Gastrocnemius medialis (tissue), 4 donors: ENCODE data around the gene RAPH1. TPM values are rescaled to one million over a fixed set of nuclear protein-coding genes. Genes with fewer than 3 reads are reported as not detected.
"Not testable (repeated sequence)": the region's sequence is repeated elsewhere in the genome, so short reads cannot be mapped to it uniquely, and the experiment has no call there.

Source experiments
- ATAC-seq, 2 donors: fragments of 150-250 bp; one replicate each; pipeline ENCODE4 v1.9.1; 2016
- DNase-seq, 2 donors: peaks; one replicate each; pipeline ENCODE4 v3.0.0-alpha.2; 2019
- H3K27ac ChIP-seq, 4 donors: fragments of 200-600 bp; sonication (generic); 1 replicate in 1 of 4; 2 replicates in 3 of 4; pipeline ENCODE4 v1.5.1; 2016 to 2018; ENCODE audit warnings: mild to moderate bottlenecking in 2 of 4, moderate library complexity in 1 of 4
- H3K27me3 ChIP-seq, 3 donors: fragments of 200-600 bp; sonication (generic) in 2 of 3; 1 replicate in 1 of 3; 2 replicates in 2 of 3; pipeline versions ENCODE4 v1.5.1 to v1.6.0; 2016 to 2019; ENCODE audit warnings: mild to moderate bottlenecking in 1 of 3, moderate library complexity in 1 of 3
- H3K36me3 ChIP-seq, 2 donors: fragments of 200-600 bp; sonication (generic) in 1 of 2; one replicate each; pipeline ENCODE4 v1.5.1; 2017 to 2018
- H3K4me1 ChIP-seq, 2 donors: fragments of 200-600 bp; sonication (generic) in 1 of 2; one replicate each; pipeline ENCODE4 v1.5.1; 2016 to 2017; ENCODE audit warnings: mild to moderate bottlenecking in 2 of 2
- H3K4me3 ChIP-seq, 4 donors: fragments of 200-600 bp; sonication (generic) in 3 of 4; 1 replicate in 1 of 4; 2 replicates in 3 of 4; pipeline ENCODE4 v1.5.1; 2016 to 2019; ENCODE audit warnings: mild to moderate bottlenecking in 2 of 4
- H3K9me3 ChIP-seq, 3 donors: fragments of 200-600 bp; sonication (generic) in 2 of 3; 1 replicate in 1 of 3; 2 replicates in 2 of 3; pipeline ENCODE4 v1.5.1; 2016 to 2019
- POLR2A ChIP-seq, 2 donors: fragments of 450-650 bp; IDR thresholded peaks; one replicate each; pipeline ENCODE4 v1.6.1; 2017; ENCODE audit warnings: antibody characterized with exemption in 2 of 2, mild to moderate bottlenecking in 2 of 2, moderate library complexity in 2 of 2
- in situ Hi-C, 4 donors: fragments of 200-750 bp; cut with MboI; loops; one replicate each; pipeline versions ENCODE4 v1.15.0 to v1.8.0; 2017; ENCODE audit warnings: low sequenced_read_pairs in 4 of 4
- intact Hi-C: fragments of 100-400 bp; cut with DNase I; formaldehyde crosslinking; loops from one replicate; pipeline ENCODE4 v1.15.1; 2023; ENCODE audit warnings: low total_unique reads
- total RNA-seq, 4 donors: library from RNA; depleted of rRNA; stranded (reverse); fragments of >200 nt; gene quantifications; one replicate each; pipeline versions ENCODE4 v1.1.0 to v1.2.3, GENCODE V29; 2016
- TF ChIP-seq, protein P1 (sequence below), 5 experiments: fragments of 450-650 bp in 3 of 5; fragments of 200-600 bp in 2 of 5; sonication (generic) in 2 of 5; IDR thresholded peaks in 4 of 5; conservative IDR thresholded peaks in 1 of 5; 1 replicate in 4 of 5; 2 replicates in 1 of 5; pipeline ENCODE4 v1.5.1; 2016 to 2019; ENCODE audit warnings: antibody characterized with exemption in 5 of 5, mild to moderate bottlenecking in 3 of 5, moderate library complexity in 3 of 5

Gene RAPH1
- total RNA-seq, 4 donors from 2014 or later: 17.6 to 29.7 (median 21.7) TPM

DNA sequence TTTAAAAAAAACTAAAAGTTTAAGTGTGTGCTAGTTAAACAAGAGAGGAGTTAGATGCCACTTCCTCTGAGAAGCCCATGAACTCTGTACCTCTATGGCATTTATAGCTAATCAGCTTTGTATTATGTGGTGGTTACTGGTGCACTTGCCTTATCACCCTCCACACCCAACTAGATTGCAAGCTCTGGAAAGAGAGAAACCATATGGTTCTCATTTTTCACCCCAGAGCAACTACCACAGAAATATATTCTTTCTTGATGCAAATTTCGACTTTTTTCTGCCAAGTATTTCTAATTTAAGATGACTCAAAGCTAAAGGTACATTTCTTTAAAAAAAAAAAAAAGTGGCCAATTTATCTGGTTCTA is 24.2 kb downstream of the RAPH1 start:
- in situ Hi-C loops: no loop called here

DNA sequence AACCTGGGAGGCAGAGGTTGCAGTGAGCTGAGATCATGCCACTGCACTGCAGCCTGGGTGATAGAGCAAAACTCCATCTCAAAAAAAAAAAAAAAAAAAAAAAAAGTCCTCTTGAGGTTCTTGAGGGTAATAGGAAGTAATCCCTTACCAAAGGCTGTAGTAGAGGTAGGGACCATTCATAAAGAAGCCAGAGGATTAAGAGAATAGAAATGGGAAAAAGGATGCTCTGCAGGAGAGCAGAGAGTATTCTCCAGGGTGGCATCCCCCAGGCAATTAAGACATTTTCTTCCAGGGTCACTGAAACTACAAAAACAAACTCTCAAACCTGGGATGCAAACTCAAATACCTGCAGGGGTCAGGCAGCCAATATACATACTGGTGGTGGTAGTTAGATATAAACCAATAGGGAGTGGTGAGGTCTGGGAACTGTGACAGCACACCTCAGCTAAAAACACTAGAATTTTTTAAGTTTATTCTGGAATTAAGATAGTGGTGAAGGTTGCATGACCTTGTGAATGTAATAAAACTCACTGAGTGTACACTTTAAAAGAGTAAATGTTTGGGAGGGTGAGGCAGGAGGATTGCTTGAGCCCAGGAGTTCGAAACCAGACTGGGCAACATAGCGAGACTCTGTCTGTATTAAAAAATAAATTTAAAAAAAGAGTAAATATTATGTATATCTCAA is 24.7 kb downstream of the RAPH1 start:
- ATAC-seq (no peak), DNase-seq (no peak)
- no peaks in the 10 kb centered on the region for H3K36me3 ChIP-seq
- intact Hi-C loops: no loop called here
- no peak overlapping the region for H3K27ac ChIP-seq
- in situ Hi-C loops: no loop called here
- TF ChIP-seq, protein P1, sequence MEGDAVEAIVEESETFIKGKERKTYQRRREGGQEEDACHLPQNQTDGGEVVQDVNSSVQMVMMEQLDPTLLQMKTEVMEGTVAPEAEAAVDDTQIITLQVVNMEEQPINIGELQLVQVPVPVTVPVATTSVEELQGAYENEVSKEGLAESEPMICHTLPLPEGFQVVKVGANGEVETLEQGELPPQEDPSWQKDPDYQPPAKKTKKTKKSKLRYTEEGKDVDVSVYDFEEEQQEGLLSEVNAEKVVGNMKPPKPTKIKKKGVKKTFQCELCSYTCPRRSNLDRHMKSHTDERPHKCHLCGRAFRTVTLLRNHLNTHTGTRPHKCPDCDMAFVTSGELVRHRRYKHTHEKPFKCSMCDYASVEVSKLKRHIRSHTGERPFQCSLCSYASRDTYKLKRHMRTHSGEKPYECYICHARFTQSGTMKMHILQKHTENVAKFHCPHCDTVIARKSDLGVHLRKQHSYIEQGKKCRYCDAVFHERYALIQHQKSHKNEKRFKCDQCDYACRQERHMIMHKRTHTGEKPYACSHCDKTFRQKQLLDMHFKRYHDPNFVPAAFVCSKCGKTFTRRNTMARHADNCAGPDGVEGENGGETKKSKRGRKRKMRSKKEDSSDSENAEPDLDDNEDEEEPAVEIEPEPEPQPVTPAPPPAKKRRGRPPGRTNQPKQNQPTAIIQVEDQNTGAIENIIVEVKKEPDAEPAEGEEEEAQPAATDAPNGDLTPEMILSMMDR (IDR thresholded peaks at IDR 0.05 in 4 of 5, conservative IDR thresholded peaks at IDR 0.05 in 1 of 5): no peak
- H3K4me3 ChIP-seq: no peak overlapping the region
- H3K9me3 ChIP-seq: no peaks in the 10 kb centered on the region
- no peaks in the 10 kb centered on the region for H3K4me1 ChIP-seq
- no peaks in the 10 kb centered on the region for H3K27me3 ChIP-seq

More for the DNA sequence above, 24.2 kb downstream of the RAPH1 start:
- Histone ChIP-seq H3K27ac (no peak overlapping the region), H3K36me3 (no peaks in the 10 kb centered on the region), H3K4me3 (no peak overlapping the region), H3K9me3 (no peaks in the 10 kb centered on the region), H3K4me1 (no peaks in the 10 kb centered on the region), H3K27me3 (no peaks in the 10 kb centered on the region)
- DNase-seq (no peak), ATAC-seq (no peak)
- intact Hi-C loops: no loop called here
- TF ChIP-seq POLR2A (IDR thresholded peaks at IDR 0.05): no peak
- TF ChIP-seq, protein P1 (IDR thresholded peaks at IDR 0.05 in 4 of 5, conservative IDR thresholded peaks at IDR 0.05 in 1 of 5): no peak

DNA sequence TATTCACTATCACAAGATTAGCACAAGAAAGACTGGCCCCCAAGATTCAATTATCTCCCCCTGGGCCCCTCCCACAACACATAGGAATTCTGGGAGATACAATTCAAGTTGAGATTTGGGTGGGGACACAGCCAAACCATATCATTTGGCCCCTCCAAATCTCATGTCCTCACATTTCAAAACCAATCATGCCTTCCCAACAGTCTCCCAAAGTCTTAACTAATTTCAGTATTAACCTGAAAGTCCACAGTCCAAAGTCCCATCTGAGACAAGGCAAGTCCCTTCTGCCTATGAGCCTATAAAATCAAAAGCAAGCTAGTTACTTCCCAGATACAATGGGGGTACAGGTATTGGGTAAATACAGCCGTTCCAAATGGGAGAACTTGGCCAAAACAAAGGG is 31.6 kb downstream of the RAPH1 start:
- intact Hi-C loops, H3K27ac ChIP-seq, H3K27me3 ChIP-seq, DNase-seq, ATAC-seq, H3K4me3 ChIP-seq, H3K9me3 ChIP-seq, in situ Hi-C loops, H3K36me3 ChIP-seq: not testable (repeated sequence)
- H3K4me1 ChIP-seq: peaks cover 0 to 17% of the 10 kb centered on the region in 2 donors

DNA sequence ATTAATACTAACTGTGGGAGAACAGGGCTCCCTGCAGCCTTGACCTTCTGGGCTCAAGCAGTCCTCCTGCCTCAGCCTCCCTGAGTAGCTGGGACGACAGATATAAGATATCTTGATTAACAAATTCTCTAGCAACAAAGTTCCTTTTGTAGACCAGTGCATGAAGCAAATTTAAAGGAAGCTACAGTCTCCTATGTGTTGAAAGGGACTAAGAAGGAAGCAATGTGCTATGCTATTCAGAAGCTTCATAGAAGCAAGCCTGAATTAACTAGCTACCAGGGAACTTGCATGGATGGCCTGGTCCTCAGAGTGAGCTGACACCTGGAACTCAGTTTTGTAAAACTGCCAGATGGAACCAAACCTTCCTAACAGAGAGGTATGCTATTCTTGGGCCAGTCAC is 33.2 kb downstream of the RAPH1 start:
- Histone ChIP-seq H3K27me3 (no peaks in the 10 kb centered on the region), H3K36me3 (no peaks in the 10 kb centered on the region), H3K4me1 (peaks cover 0 to 25% of the 10 kb centered on the region in 2 donors), H3K9me3 (no peaks in the 10 kb centered on the region), H3K27ac (no peak overlapping the region), H3K4me3 (no peak overlapping the region)
- no peak for DNase-seq
- ATAC-seq: no peak
- intact Hi-C loops: no loop called here
- no peak for TF ChIP-seq POLR2A (IDR thresholded peaks at IDR 0.05)
- TF ChIP-seq, protein P1 (IDR thresholded peaks at IDR 0.05 in 4 of 5, conservative IDR thresholded peaks at IDR 0.05 in 1 of 5): no peak
- in situ Hi-C loops: no loop called here

DNA sequence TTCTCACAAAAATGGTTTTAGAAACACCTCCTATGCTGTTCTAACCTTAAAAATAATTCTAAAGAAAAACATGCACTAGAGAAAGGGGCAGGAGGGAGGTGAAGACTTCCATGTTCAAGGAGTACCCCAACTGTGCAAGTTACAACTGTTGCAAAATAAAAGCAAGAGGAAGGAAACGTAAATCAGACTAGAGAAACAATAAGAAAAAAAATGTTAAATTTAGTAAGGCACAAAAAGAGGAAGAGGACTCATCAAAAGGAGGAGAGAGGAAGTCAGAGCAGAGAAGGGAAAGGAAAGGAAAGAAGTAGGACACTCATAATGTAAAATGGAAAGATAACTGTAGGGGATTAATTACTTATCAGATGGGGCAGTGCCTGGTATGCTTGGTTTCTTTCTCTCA is 34.1 kb downstream of the RAPH1 start:
- ATAC-seq (no peak), DNase-seq (no peak)
- H3K27ac ChIP-seq: no peak overlapping the region
- TF ChIP-seq, protein P1 (IDR thresholded peaks at IDR 0.05 in 4 of 5, conservative IDR thresholded peaks at IDR 0.05 in 1 of 5): no peak
- TF ChIP-seq POLR2A (IDR thresholded peaks at IDR 0.05): no peak
- peaks cover 0 to 25% of the 10 kb centered on the region in 2 donors for H3K4me1 ChIP-seq
- in situ Hi-C loops: no loop called here
- intact Hi-C loops: no loop called here
- H3K36me3 ChIP-seq: no peaks in the 10 kb centered on the region
- no peaks in the 10 kb centered on the region for H3K9me3 ChIP-seq
- H3K27me3 ChIP-seq: no peaks in the 10 kb centered on the region
- no peak overlapping the region for H3K4me3 ChIP-seq
